ENCODE measurements around the gene PAPOLG. TPM values are rescaled to one million over a fixed set of nuclear protein-coding genes. Genes with fewer than 3 reads are reported as not detected.

Gene PAPOLG
- polyA plus RNA-seq, 3 donors = 22.8 to 24.6 (median 23.3) TPM

Other genes starting within 250 kb of the PAPOLG start
- gene BCL11A, start 202.6 kb upstream of the PAPOLG start, polyA plus RNA-seq (ENCODE audit: insufficient read length in 3 of 3) = 10 to 100 TPM in 2 of 3 donors, 1 to 10 TPM in 1; 9.9 to 11.7 (median 10.9) TPM
- gene REL, start 125.3 kb downstream of the PAPOLG start, polyA plus RNA-seq (ENCODE audit: insufficient read length in 3 of 3) = 1 to 10 TPM; 7.4 to 8.2 (median 8.1) TPM